Astrocyte (in vitro differentiated cells and primary cell): Measurements from ENCODE around the gene HLCS.

Source experiments
- CTCF ChIP-seq: IDR thresholded peaks from 2 replicates; pipeline ENCODE4 v1.5.1; 2011; ENCODE audit warnings: low read depth, mild to moderate bottlenecking, inconsistent platforms, low read length, moderate library complexity; ENCODE audit not compliant: insufficient read depth
- EZH2 ChIP-seq: IDR thresholded peaks from 2 replicates; pipeline ENCODE4 v1.6.1; 2012; ENCODE audit warnings: mild to moderate bottlenecking, low read length, inconsistent platforms; ENCODE audit not compliant: insufficient read depth

GRCh38 chr21:36879827-36880226 is 86.6 kb downstream of the HLCS start:
- TF ChIP-seq CTCF: no peak
- TF ChIP-seq EZH2: no peak
